CD14-positive monocyte (primary cell): ENCODE results near the gene AURKA. TPM values are rescaled to one million over a fixed set of nuclear protein-coding genes. Genes with fewer than 3 reads are reported as not detected.
A peak's percentile ranks its signal among the peaks of the same experiment; 100 is the strongest.

Source experiments
- DNase-seq, 3 donors: peaks; one replicate each; pipeline ENCODE4 v3.0.0-alpha.2; 2011 to 2022
- H2AFZ ChIP-seq: 2 replicates; pipeline ENCODE4 v1.6.0; 2012; ENCODE audit warnings: mild to moderate bottlenecking, low read depth, low read length, inconsistent platforms; ENCODE audit not compliant: insufficient read depth, poor library complexity, severe bottlenecking
- H3K27ac ChIP-seq, 2 donors: 1 replicate in 1 of 2; 2 replicates in 1 of 2; pipeline ENCODE4 v1.5.1; 2012 to 2013; ENCODE audit warnings: low read length in 2 of 2, control low read depth in 1 of 2, inconsistent platforms in 1 of 2, low read depth in 1 of 2, mild to moderate bottlenecking in 1 of 2
- H3K27me3 ChIP-seq, 2 donors: one replicate each; pipeline versions ENCODE4 v1.6.0 to v1.6.1; 2011 to 2013; ENCODE audit warnings: low read length in 2 of 2; ENCODE audit not compliant: control insufficient read depth in 2 of 2, insufficient read depth in 2 of 2
- H3K36me3 ChIP-seq, 2 donors: replicated peaks in 1 of 2; 1 replicate in 1 of 2; 2 replicates in 1 of 2; pipeline versions ENCODE4 v1.5.1 to v1.6.1; 2012 to 2013; ENCODE audit warnings: low read length in 2 of 2, control low read depth in 1 of 2, inconsistent platforms in 1 of 2, mild to moderate bottlenecking in 1 of 2; ENCODE audit not compliant: insufficient read depth in 2 of 2, control insufficient read depth in 1 of 2
- H3K4me1 ChIP-seq, 2 donors: 1 replicate in 1 of 2; 2 replicates in 1 of 2; pipeline versions ENCODE4 v1.5.1 to v1.6.1; 2012 to 2013; ENCODE audit warnings: low read length in 2 of 2, control low read depth in 1 of 2, inconsistent platforms in 1 of 2, mild to moderate bottlenecking in 1 of 2, moderate library complexity in 1 of 2; ENCODE audit not compliant: insufficient read depth in 2 of 2, control insufficient read depth in 1 of 2
- H3K4me2 ChIP-seq: replicated peaks from 2 replicates; pipeline ENCODE3; 2012; ENCODE audit warnings: low read length, moderate library complexity, mild to moderate bottlenecking; ENCODE audit not compliant: poor library complexity, severe bottlenecking; ENCODE audit errors: extremely low read depth
- H3K4me3 ChIP-seq, 3 experiments: fragments of 200-600 bp in 1 of 3; sonication (generic) in 1 of 3; replicated peaks in 1 of 3; 1 replicate in 2 of 3; 2 replicates in 1 of 3; pipeline ENCODE4 v1.5.1; 2011 to 2013; ENCODE audit warnings: low read length in 3 of 3, mild to moderate bottlenecking in 3 of 3, control low read depth in 2 of 3, low read depth in 2 of 3, inconsistent platforms in 1 of 3, moderate library complexity in 1 of 3
- H3K79me2 ChIP-seq: 2 replicates; pipeline ENCODE4 v1.6.0; 2012; ENCODE audit warnings: mild to moderate bottlenecking, control low read depth, inconsistent platforms, low read length, moderate library complexity; ENCODE audit not compliant: insufficient read depth
- H3K9ac ChIP-seq: 2 replicates; pipeline ENCODE4 v1.6.0; 2017; ENCODE audit warnings: low read length, mild to moderate bottlenecking; ENCODE audit not compliant: insufficient read depth, poor library complexity, severe bottlenecking
- H3K9me3 ChIP-seq, 2 donors: replicated peaks in 1 of 2; 1 replicate in 1 of 2; 2 replicates in 1 of 2; pipeline versions ENCODE4 v1.5.1 to v1.6.1; 2012 to 2013; ENCODE audit warnings: low read length in 2 of 2, control low read depth in 1 of 2; ENCODE audit not compliant: control insufficient read depth in 1 of 2, insufficient read depth in 1 of 2
- H4K20me1 ChIP-seq: 2 replicates; pipeline ENCODE4 v1.6.0; 2012; ENCODE audit warnings: mild to moderate bottlenecking, low read length, control low read depth, moderate library complexity; ENCODE audit not compliant: insufficient read depth
- H3K27ac Mint-ChIP-seq, 7 donors: one replicate each; pipeline ENCODE4 v1.8.0; 2020; ENCODE audit warnings: mild to moderate bottlenecking in 7 of 7, mixed read lengths in 7 of 7, moderate library complexity in 6 of 7, inconsistent platforms in 2 of 7
- H3K27me3 Mint-ChIP-seq, 3 donors: one replicate each; pipeline ENCODE4 v1.8.0; 2021 to 2022; ENCODE audit warnings: low read depth in 3 of 3, mild to moderate bottlenecking in 3 of 3, mixed read lengths in 3 of 3, moderate library complexity in 3 of 3, inconsistent platforms in 1 of 3
- H3K36me3 Mint-ChIP-seq, 2 donors: one replicate each; pipeline ENCODE4 v1.8.0; 2020; ENCODE audit warnings: mixed read lengths in 2 of 2, inconsistent platforms in 1 of 2, mild to moderate bottlenecking in 1 of 2
- H3K4me1 Mint-ChIP-seq: one replicate; pipeline ENCODE4 v1.8.0; 2020; ENCODE audit warnings: mild to moderate bottlenecking, mixed read lengths
- H3K4me3 Mint-ChIP-seq, 2 donors: one replicate each; pipeline ENCODE4 v1.8.0; 2020; ENCODE audit warnings: mild to moderate bottlenecking in 2 of 2, mixed read lengths in 2 of 2, moderate library complexity in 1 of 2
- H3K9me3 Mint-ChIP-seq, 7 donors: one replicate each; pipeline ENCODE4 v1.8.0; 2020 to 2022; ENCODE audit warnings: mixed read lengths in 7 of 7, mild to moderate bottlenecking in 6 of 7, moderate library complexity in 6 of 7, inconsistent platforms in 2 of 7
- WGBS: methylation state at CpG from one replicate; pipeline ENCODE4 v1.1.5; 2013; ENCODE audit warnings: missing lambda C conversion rate; ENCODE audit not compliant: insufficient coverage; 5-methylcytosine and 5-hydroxymethylcytosine counted together
- intact Hi-C, 2 donors: fragments of 100-400 bp; cut with micrococcal nuclease; formaldehyde crosslinking; loops; one replicate each; pipeline versions ENCODE4 v1.15.0 to v1.15.1; 2023
- polyA plus RNA-seq, 3 donors: library from polyadenylated mRNA; depleted of rRNA in 1 of 3; unstranded in 2 of 3; stranded (reverse) in 1 of 3; fragments of 300-500 nt in 2 of 3; fragments of >200 nt in 1 of 3; fragmentation: Illumina TruSeq in 2 of 3; gene quantifications; 1 replicate in 2 of 3; 2 replicates in 1 of 3; pipeline ENCODE4 v1.2.3, GENCODE V29; 2012 to 2021
- TF ChIP-seq, protein P1 (sequence below): fragments of 200-600 bp; IDR thresholded peaks from one replicate; pipeline ENCODE4 v1.8.0; 2022; ENCODE audit warnings: antibody characterized with exemption, mild to moderate bottlenecking

The AURKA gene
- polyA plus RNA-seq, 3 donors, result 1.4 to 1.7 (median 1.5) TPM

DNA sequence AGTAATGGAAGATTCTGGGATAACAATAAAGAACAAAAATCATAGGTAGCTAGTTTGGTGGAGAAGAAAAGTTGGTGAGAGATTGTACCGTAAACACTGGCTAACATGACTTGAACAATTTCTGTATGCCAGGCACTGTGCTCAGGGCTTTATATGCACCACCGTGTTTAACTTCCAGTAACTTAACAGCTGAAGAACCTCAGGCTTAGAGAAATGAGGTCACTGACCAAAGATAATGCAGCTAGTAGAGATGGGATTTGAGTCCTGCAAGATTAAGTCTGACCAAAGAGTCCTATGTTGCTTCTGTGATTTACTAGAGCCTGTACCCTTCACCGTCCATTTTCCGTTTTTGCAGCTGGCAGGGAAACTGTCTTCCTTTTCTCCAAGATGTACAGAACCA, 3.2 kb upstream of the AURKA start:
- peaks cover 43% of the 10 kb centered on the region in 2 donors for H3K36me3 Mint-ChIP-seq
- no peaks in the 10 kb centered on the region for H3K9me3 Mint-ChIP-seq
- H3K27ac Mint-ChIP-seq, result peak overlapping the region in 1 of 7 donors; percentile 12
- WGBS, result 100% methylated on average over 4 of the region's 4 CpGs
- Histone ChIP-seq H4K20me1 (no peaks in the 10 kb centered on the region), H2AFZ (no peak overlapping the region), H3K4me1 (peaks cover 19 to 28% of the 10 kb centered on the region in 2 donors), H3K27me3 (no peaks in the 10 kb centered on the region), H3K27ac (no peak overlapping the region), H3K9me3 (no peaks in the 10 kb centered on the region), H3K4me2 (no peak overlapping the region), H3K79me2 (peaks cover 49% of the 10 kb centered on the region), H3K4me3 (no peak overlapping the region), H3K36me3 (peaks cover 49 to 55% of the 10 kb centered on the region in 2 donors), H3K9ac (no peak overlapping the region)
- H3K4me1 Mint-ChIP-seq, result peaks cover 21% of the 10 kb centered on the region
- no peak overlapping the region for H3K4me3 Mint-ChIP-seq
- no peaks in the 10 kb centered on the region for H3K27me3 Mint-ChIP-seq
- intact Hi-C loops, result no loop called here
- TF ChIP-seq, protein P1, sequence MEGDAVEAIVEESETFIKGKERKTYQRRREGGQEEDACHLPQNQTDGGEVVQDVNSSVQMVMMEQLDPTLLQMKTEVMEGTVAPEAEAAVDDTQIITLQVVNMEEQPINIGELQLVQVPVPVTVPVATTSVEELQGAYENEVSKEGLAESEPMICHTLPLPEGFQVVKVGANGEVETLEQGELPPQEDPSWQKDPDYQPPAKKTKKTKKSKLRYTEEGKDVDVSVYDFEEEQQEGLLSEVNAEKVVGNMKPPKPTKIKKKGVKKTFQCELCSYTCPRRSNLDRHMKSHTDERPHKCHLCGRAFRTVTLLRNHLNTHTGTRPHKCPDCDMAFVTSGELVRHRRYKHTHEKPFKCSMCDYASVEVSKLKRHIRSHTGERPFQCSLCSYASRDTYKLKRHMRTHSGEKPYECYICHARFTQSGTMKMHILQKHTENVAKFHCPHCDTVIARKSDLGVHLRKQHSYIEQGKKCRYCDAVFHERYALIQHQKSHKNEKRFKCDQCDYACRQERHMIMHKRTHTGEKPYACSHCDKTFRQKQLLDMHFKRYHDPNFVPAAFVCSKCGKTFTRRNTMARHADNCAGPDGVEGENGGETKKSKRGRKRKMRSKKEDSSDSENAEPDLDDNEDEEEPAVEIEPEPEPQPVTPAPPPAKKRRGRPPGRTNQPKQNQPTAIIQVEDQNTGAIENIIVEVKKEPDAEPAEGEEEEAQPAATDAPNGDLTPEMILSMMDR, result no peak
- DNase-seq, result no peak

DNA sequence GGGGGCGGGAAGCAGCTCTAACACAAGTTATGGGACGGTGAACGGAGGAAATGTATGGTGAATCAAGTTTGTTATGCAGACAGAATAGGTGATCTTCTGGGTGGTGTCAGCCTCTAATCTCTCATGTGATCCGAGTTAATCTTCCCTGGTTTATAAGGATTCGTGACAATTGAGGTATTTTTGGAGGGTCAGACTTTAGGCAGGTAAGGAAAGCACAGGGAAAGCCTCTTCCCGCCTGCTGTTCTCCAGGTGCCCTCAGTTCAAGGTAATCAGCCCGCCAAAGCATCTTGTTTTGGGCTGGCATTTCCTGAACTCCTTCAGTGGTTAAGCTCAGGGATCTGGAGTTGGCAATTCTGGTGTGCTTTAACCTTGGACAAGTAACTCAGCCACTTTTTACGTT, 1.6 kb upstream of the AURKA start:
- H3K4me1 ChIP-seq, result peaks cover 19 to 28% of the 10 kb centered on the region in 2 donors
- no peaks in the 10 kb centered on the region for H3K27me3 ChIP-seq
- H3K36me3 Mint-ChIP-seq, result peaks cover 48% of the 10 kb centered on the region in 2 donors
- no peak overlapping the region for H3K9ac ChIP-seq
- DNase-seq, result no peak
- 96% methylated on average over 5 of the region's 8 CpGs for WGBS
- no peaks in the 10 kb centered on the region for H4K20me1 ChIP-seq
- no peaks in the 10 kb centered on the region for H3K9me3 ChIP-seq
- peaks cover 63% of the 10 kb centered on the region for H3K79me2 ChIP-seq
- H2AFZ ChIP-seq, result peak overlapping the region; percentile 84
- H3K36me3 ChIP-seq, result peaks cover 36 to 57% of the 10 kb centered on the region in 2 donors
- peak overlapping the region in 1 of 3 experiments; percentile 86 for H3K4me3 ChIP-seq
- H3K4me1 Mint-ChIP-seq, result peaks cover 26% of the 10 kb centered on the region
- intact Hi-C loops, result loop anchor here (5.0 kb wide), 2 partner anchors 34 to 74 kb away; partner anchors contain the start of gene RTF2 (in 2 of the 2)
- peak overlapping the region in 1 of 7 donors; percentile 38 for H3K27ac Mint-ChIP-seq
- TF ChIP-seq, protein P1, result no peak
- peak overlapping the region; percentile 81 for H3K4me2 ChIP-seq
- no peak overlapping the region for H3K4me3 Mint-ChIP-seq
- no peaks in the 10 kb centered on the region for H3K27me3 Mint-ChIP-seq
- no peak overlapping the region for H3K27ac ChIP-seq
- no peaks in the 10 kb centered on the region for H3K9me3 Mint-ChIP-seq
